Upper lobe of left lung (tissue), 6 donors: ENCODE measurements around the gene VPS13D. TPM values are rescaled to one million over a fixed set of nuclear protein-coding genes. Genes with fewer than 3 reads are reported as not detected.

ENCODE experiments used
- ATAC-seq, 2 donors: fragments of 200-7000 bp; cut with Tn5 transposase; one replicate each; pipeline ENCODE4 v1.9.1; 2022; ENCODE audit warnings: mild to moderate bottlenecking in 2 of 2, moderate library complexity in 2 of 2; ENCODE audit not compliant: low FRiP score in 2 of 2
- DNase-seq, 2 donors: peaks; one replicate each; pipeline ENCODE4 v3.0.0-alpha.2; 2019 to 2020
- H3K27ac ChIP-seq, 4 donors: fragments of 200-600 bp; sonication (generic); one replicate each; pipeline ENCODE4 v1.5.1; 2016 to 2019
- H3K27me3 ChIP-seq, 4 donors: fragments of 200-600 bp; sonication (generic); one replicate each; pipeline ENCODE4 v1.5.1; 2017 to 2019
- H3K36me3 ChIP-seq, 4 donors: fragments of 200-600 bp; sonication (generic); one replicate each; pipeline ENCODE4 v1.5.1; 2016 to 2019
- H3K4me1 ChIP-seq, 4 donors: fragments of 200-600 bp; sonication (generic); one replicate each; pipeline ENCODE4 v1.5.1; 2018 to 2019
- H3K4me3 ChIP-seq, 4 donors: fragments of 200-600 bp; sonication (generic); one replicate each; pipeline ENCODE4 v1.5.1; 2017 to 2019; ENCODE audit warnings: mild to moderate bottlenecking in 2 of 4, moderate library complexity in 1 of 4
- H3K9me3 ChIP-seq, 4 donors: fragments of 200-600 bp; sonication (generic); one replicate each; pipeline ENCODE4 v1.5.1; 2018 to 2019
- CTCF ChIP-seq, 6 experiments: fragments of 450-650 bp in 4 of 6; fragments of 200-600 bp in 2 of 6; sonication (generic) in 2 of 6; IDR thresholded peaks; one replicate each; pipeline ENCODE4 v1.5.1; 2016 to 2019; ENCODE audit warnings: antibody characterized with exemption in 6 of 6
- EP300 ChIP-seq, 4 donors: sonication (generic); formaldehyde crosslinking; IDR thresholded peaks; one replicate each; pipeline ENCODE4 v1.5.1; 2017; ENCODE audit warnings: antibody characterized with exemption in 4 of 4, control low read depth in 2 of 4
- POLR2A ChIP-seq, 4 donors: fragments of 450-650 bp; IDR thresholded peaks; one replicate each; pipeline ENCODE4 v1.5.1; 2016 to 2017; ENCODE audit warnings: antibody characterized with exemption in 4 of 4, mild to moderate bottlenecking in 2 of 4
- POLR2AphosphoS5 ChIP-seq, 2 donors: sonication (generic); formaldehyde crosslinking; IDR thresholded peaks; one replicate each; pipeline ENCODE4 v1.5.1; 2017; ENCODE audit warnings: antibody characterized with exemption in 2 of 2
- WGBS, 2 donors: methylation state at CpG; one replicate each; pipeline ENCODE4 v1.1.5; 2017 to 2018; 5-methylcytosine and 5-hydroxymethylcytosine counted together
- total RNA-seq, 6 donors: library from RNA; depleted of rRNA in 4 of 6; stranded (reverse); fragments of >200 nt in 4 of 6; gene quantifications; one replicate each; pipeline versions ENCODE4 v1.1.0 to v1.2.1, GENCODE V29; 2016 to 2021
- donor health status: DM: no; HTN: no; CAD: no; lungs with moderate emphysema.
- donor health status: DM: no; HTN: yes; CAD: no; lungs with severe emphysema.

VPS13D gene
- total RNA-seq, 6 donors from 2014 or later, result 54.9 to 181 (median 87.9) TPM

- H3K4me3 ChIP-seq, result no peak overlapping the region
- H3K27ac ChIP-seq, result peak overlapping the region; percentile 11 to 71 (median 54)
- TF ChIP-seq POLR2A (IDR thresholded peaks at IDR 0.05) (no peak), CTCF (IDR thresholded peaks at IDR 0.05) (no peak), POLR2AphosphoS5 (IDR thresholded peaks at IDR 0.05) (no peak)
- H3K9me3 ChIP-seq, result no peaks in the 10 kb centered on the region
- peaks cover 22 to 45% (median 44%) of the 10 kb centered on the region in 4 donors for H3K4me1 ChIP-seq
- no peaks in the 10 kb centered on the region for H3K27me3 ChIP-seq
- WGBS, 2 donors, result 79 to 85% methylated on average over 14 to 16 of the region's 16 CpGs
- DNase-seq, result no peak
- no peaks in the 10 kb centered on the region for H3K36me3 ChIP-seq
- no peak for ATAC-seq
These were observed 323.4 kb downstream of the VPS13D start for GRCh38 chr1:12552951-12553921.

- H3K4me1 ChIP-seq, result peaks cover 15 to 44% (median 37%) of the 10 kb centered on the region in 4 donors
- ATAC-seq (no peak), DNase-seq (no peak)
- no peak for TF ChIP-seq CTCF (IDR thresholded peaks at IDR 0.05)
- TF ChIP-seq EP300 (IDR thresholded peaks at IDR 0.05), result no peak
- TF ChIP-seq POLR2A (IDR thresholded peaks at IDR 0.05), result no peak
- TF ChIP-seq POLR2AphosphoS5 (IDR thresholded peaks at IDR 0.05), result no peak
- H3K36me3 ChIP-seq, result no peaks in the 10 kb centered on the region
- H3K27me3 ChIP-seq, result no peaks in the 10 kb centered on the region
- H3K27ac ChIP-seq, result peak overlapping the region in 2 of 4 donors; percentile 42 to 67
- WGBS, 2 donors, result 77 to 87% methylated on average over 3 of the region's 3 CpGs
- H3K4me3 ChIP-seq, result no peak overlapping the region
- H3K9me3 ChIP-seq, result no peaks in the 10 kb centered on the region
These were observed 324.1 kb downstream of the VPS13D start for GRCh38 chr1:12553963-12554362.

- Histone ChIP-seq H3K4me1 (peaks cover 15 to 40% (median 30%) of the 10 kb centered on the region in 4 donors), H3K4me3 (no peak overlapping the region), H3K9me3 (no peaks in the 10 kb centered on the region), H3K27me3 (no peaks in the 10 kb centered on the region), H3K36me3 (no peaks in the 10 kb centered on the region), H3K27ac (peak overlapping the region in 2 of 4 donors; percentile 40 to 67)
- TF ChIP-seq POLR2AphosphoS5 (IDR thresholded peaks at IDR 0.05), result no peak
- no peak for TF ChIP-seq CTCF (IDR thresholded peaks at IDR 0.05)
- no peak for TF ChIP-seq EP300 (IDR thresholded peaks at IDR 0.05)
- TF ChIP-seq POLR2A (IDR thresholded peaks at IDR 0.05), result no peak
- DNase-seq (peak in 1 of 2 donors; percentile 69), ATAC-seq (no peak)
- WGBS, 2 donors, result 91 to 94% methylated on average over 18 of the region's 18 CpGs
These were observed 324.9 kb downstream of the VPS13D start for GRCh38 chr1:12554521-12555305.

- WGBS, 2 donors, result 93 to 95% methylated on average over 12 to 13 of the region's 13 CpGs
- Histone ChIP-seq H3K4me1 (peaks cover 15 to 36% (median 28%) of the 10 kb centered on the region in 4 donors), H3K4me3 (no peak overlapping the region), H3K9me3 (no peaks in the 10 kb centered on the region), H3K36me3 (no peaks in the 10 kb centered on the region), H3K27me3 (no peaks in the 10 kb centered on the region), H3K27ac (peak overlapping the region; percentile 48 to 79 (median 62))
- TF ChIP-seq POLR2AphosphoS5 (IDR thresholded peaks at IDR 0.05) (no peak), EP300 (IDR thresholded peaks at IDR 0.05) (no peak), CTCF (IDR thresholded peaks at IDR 0.05) (no peak), POLR2A (IDR thresholded peaks at IDR 0.05) (no peak)
- DNase-seq, result no peak
- peak in 1 of 2 donors; percentile 23 for ATAC-seq
These were observed 325.9 kb downstream of the VPS13D start for GRCh38 chr1:12555411-12556367.
